CD4-positive, alpha-beta T cell treated with Interleukin-17A for 4 hours (primary cell): ENCODE measurements around the gene ALMS1.
"Not testable (repeated sequence)": the region's sequence is repeated elsewhere in the genome, so short reads cannot be mapped to it uniquely, and the experiment has no call there.

Experiments
- DNase-seq: peaks from one replicate; pipeline ENCODE4 v3.0.0-alpha.2; 2020; ENCODE audit warnings: mixed read lengths

ALMS1 gene

DNA sequence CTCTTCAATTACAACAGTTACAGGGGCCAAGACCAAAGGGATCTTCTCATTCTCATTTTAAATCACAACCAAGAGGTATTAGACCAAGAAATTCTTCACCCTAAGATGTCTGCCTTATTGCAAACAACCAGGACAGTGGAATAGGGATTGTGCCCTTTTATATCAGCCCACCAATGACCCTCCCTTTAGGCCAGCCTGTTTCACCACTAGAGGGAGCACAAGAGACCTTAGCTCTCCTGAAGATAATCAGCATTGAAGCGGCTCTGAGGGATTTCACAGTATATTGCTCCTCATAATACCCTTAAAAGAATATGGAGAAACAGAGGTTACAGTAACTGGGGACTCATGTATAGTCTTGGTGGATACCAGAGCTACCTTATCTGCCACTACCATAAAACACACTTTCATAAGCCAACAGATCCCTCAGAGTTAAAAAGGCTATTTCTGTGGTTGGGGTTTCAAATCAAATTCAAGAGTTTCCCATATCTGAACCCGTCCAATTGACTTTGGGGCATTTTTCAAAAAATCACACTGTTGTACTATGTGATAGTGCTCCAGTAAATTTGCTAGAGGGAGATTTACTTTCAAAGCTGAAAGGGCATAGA, 245.1 kb downstream of the ALMS1 start:
- not testable (repeated sequence) for DNase-seq

DNA sequence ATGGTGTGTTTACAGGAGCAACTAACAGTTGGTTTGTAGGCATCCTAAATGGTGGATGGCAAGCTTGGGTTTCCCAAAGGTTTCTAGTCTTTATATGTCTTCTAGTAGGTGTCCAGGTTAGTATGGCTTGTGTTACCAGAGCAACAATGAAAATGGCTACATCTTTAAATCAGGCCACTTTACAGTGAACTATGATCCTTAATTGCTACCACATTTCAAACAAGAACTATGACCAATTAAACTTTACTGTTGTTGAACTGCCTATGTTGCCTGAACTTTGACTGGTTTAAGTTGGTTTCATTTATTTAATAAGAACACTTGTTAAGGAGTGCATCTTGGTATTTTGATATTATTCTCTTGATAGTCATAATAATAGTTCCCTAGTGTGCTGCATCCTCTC, 251.3 kb downstream of the ALMS1 start:
- DNase-seq, result not testable (repeated sequence)

DNA sequence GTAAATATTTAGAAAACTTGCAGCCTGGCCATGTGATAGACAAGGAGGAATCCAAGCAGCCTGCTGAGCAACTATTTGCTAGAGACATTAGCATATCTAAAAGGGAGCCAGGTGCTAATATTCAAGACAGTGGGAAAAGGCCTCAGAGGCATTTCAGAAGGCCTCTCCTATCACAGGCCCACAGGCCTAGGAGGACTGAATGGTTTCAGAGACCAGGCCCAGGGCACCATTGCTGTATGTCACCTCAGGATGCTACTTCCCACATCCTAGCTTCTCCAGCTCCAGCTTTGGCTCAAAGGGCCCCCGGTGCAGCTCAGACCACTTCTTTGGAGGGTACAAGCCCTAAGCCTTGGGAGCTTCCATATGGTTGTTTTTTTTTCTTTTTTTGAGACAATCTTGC, 252.8 kb downstream of the ALMS1 start:
- no peak for DNase-seq

DNA sequence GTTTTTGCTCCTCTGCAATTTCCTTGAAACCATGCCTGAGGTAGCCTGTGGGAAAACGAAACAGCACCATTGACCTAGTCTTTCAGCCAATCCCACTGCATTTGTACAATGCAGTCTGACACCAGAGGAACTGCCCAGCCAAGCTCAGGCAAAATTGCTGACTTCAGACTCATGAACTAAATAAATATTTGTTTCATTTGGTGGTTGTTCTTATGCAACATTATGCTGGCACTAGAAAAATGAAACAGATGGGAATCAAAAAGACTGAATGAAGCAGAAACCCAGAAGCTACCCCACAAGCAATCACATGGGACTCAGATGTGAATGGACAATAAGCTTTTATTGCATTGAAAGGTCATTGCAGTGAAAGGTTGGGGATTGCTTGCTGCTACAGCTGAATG, 254.9 kb downstream of the ALMS1 start:
- DNase-seq, result no peak

DNA sequence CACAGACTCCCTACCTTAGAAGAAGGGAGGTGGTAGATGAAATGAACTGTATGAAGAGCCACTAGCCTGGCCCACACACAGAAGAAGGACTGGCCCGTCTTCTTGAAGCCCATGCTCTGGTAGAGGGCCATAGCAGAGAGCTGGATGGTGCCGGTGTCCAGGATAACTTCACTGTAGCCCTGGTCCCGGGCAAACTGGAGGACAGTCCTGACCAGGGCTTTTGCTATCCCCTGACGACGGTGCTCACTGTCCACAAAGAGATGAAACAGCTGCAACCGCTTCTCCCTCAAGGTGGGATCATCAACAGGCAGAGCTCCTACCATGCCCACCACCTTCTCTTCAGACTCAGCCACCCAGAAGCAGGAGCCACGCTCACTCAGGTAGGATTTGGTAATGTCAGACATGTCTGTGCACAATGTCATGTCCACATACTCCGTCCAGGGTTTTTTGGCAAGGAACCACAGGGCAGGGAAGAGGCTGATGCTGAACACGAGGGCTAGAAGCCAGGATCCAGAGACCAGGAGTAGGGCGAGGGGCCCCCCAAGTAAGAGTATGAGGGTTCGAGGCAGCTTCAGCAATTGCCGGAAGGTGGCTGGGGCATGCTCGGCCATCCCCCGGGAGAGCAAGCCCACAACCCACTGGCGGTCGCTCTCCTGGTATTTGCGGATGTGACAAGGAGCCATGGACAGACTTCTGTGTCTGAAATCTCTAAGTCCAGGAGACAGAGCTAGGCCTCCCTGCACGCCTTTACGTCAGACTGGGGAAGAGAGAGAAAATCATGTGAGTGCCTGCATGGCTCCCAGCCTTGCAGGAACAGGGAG, 255.5 kb downstream of the ALMS1 start:
- DNase-seq, result no peak

DNA sequence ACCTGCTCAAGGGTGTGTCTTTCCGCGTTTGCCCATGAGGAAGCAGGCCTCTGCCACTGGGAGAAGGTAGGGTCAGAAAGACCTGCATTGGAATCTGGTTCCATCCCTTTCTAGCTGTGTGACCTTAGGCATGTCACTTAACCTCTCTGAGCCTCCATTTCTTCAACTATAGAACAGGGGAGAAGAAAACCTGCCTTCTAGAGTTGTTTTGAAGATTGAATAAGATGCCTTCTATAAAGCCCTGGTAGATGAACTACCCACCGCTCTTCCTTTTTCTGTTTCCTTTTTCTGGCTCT, 256.1 kb downstream of the ALMS1 start:
- DNase-seq, result no peak

DNA sequence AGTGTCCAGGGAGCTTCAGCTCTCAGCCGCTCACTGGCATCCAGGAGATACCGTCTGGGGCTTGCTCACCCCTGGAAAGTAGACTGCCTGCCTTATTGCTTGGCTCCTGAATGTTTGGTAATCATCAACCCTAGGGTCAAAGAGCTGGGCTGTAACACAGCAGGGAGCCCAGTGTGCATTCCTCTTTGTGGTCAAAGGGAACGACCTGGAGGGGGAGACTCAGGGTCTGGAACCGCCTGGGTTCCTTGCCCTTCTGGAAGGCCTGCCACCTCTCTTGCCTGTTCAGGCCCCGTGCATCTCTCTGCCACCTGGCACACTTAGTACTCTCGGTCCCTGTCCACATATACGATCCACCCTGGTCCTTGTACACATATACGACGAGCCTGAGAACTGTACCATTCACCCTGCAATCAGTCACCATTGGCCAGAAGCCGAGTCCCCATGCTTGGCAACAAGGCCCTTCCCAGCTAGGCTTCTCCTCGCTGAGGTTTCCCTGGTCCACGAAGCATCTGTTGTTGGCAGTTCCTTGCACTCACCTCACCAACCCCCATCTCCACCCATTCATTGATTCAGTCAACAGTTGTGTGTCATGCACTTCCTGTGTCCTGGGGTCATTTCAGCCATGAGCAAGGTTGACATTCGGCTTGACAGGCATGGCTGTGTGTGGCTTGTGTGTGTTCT, 256.8 kb downstream of the ALMS1 start, which contains the start of gene NAT8:
Gene NAT8 (minus strand): TSS at position 85 of the 681 bp plus-strand sequence. CDS start 794 bp downstream, outside the sequence.
- DNase-seq, result no peak

DNA sequence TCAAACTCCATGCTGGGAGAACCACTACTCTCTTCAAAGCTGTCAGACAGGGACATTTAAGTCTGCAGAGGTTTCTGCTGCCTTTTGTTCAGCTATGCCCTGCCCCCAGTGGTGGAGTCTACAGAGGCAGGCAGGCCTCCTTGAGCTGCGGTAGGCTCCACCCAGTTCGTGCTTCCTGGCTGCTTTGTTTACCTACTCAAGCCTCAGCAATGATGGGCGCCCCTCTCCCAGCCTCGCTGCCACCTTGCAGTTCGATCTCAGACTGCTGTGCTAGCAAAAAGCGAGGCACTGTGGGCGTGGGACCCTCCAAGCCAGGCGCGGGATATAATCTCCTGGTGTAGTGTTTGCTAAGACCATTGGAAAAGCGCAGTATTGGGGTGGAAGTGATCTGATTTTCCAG, 262.1 kb downstream of the ALMS1 start:
- DNase-seq, result not testable (repeated sequence)

DNA sequence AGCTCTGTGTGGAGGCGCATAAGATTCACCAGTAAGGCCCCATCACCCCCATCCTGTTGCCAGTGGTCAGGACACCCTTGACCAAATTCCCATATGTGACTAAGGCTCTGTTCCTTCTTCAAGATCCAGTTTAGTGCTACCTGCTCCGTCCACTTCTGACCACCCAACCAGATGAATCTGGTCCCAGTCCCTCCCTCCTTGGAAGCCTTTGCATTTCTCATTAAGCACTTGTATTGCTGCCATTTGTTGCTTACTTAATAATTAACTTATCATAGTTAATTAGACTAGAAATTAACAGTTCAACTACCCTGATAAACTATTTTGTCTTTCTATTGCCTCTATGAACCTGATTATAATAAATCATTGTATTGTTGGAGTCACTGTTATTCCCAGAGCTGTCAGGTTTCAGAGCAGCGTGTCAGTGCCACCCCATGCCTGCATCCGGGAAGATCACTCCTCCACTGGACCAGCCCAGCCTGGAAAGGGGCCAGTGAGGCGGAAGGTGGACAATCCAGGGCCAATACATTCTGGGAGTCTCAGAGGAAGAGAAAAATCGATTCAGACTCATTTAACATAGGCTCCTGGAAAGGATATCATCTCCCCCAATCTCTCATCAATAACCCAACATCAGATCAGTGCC, 266.1 kb downstream of the ALMS1 start:
- no peak for DNase-seq

DNA sequence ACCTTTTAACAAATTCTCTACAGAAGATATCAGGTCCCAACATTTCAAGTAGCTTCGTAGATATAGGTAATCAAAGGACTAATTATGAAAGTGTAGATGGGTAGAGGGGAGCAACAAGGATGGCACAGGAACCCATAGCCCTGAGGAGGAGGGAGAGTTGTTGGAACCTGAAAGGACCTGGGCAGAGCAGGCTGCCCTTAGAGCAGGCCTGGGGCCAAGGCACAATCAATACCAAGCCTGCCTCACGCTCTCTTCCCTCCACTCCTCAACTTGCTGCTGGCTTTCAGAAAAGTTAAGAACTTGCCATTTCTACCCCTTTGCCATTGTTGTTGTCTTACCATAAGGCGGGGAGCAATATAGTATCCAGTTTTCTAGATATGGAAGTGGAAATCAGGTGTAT, 266.7 kb downstream of the ALMS1 start:
- no peak for DNase-seq

DNA sequence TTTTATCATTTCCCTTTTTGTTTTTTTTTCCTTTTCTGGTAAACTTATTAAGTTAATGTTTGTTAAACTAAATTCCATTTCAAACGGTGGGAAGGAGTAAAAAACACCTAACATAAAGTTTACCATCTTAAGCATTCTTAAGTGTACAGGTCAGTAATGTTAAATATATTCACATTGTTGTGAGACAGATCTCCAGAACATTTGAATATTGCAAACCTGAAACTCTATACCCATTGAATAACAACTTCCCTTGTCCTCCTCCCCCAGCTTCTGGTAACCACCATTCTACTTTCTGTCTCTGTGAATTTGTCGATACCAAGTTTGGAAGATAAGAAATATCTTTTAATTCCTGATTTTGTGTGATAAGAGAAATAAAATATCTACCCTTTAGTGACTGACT, 268.5 kb downstream of the ALMS1 start:
- no peak for DNase-seq
